Stimulated activated naive B cell treated with anti-CD40 and anti-IgM and Interleukin-4, amounts not matched to agents 10 μg/mL and 1 μg/mL and 100 μg/mL, for 72 hours (primary cell): ENCODE measurements around the gene CCDC148.

ENCODE experiments used
- ATAC-seq, 2 donors: fragments of 150-1000 bp; cut with Tn5 transposase; replicated peaks; 2 replicates each; pipeline ENCODE4 v1.10.0; 2021; ENCODE audit warnings: moderate library complexity in 1 of 2
- DNase-seq: peaks from one replicate; pipeline ENCODE4 v3.0.0; 2021
- H3K27ac Mint-ChIP-seq: one replicate; pipeline ENCODE4 v1.8.0; 2022; ENCODE audit warnings: mild to moderate bottlenecking, mixed read lengths
- H3K27me3 Mint-ChIP-seq, 2 donors: one replicate each; pipeline ENCODE4 v1.8.0; 2022; ENCODE audit warnings: mixed read lengths in 2 of 2
- H3K36me3 Mint-ChIP-seq, 2 donors: one replicate each; pipeline ENCODE4 v1.8.0; 2022; ENCODE audit warnings: mixed read lengths in 2 of 2, mild to moderate bottlenecking in 1 of 2
- H3K4me1 Mint-ChIP-seq, 2 donors: one replicate each; pipeline ENCODE4 v1.8.0; 2022; ENCODE audit warnings: mixed read lengths in 2 of 2, mild to moderate bottlenecking in 1 of 2
- H3K4me3 Mint-ChIP-seq, 2 donors: one replicate each; pipeline ENCODE4 v1.8.0; 2022; ENCODE audit warnings: mild to moderate bottlenecking in 2 of 2, mixed read lengths in 2 of 2, moderate library complexity in 1 of 2
- H3K9me3 Mint-ChIP-seq, 2 donors: one replicate each; pipeline ENCODE4 v1.8.0; 2022; ENCODE audit warnings: mixed read lengths in 2 of 2, mild to moderate bottlenecking in 1 of 2

CCDC148 gene

GRCh38 chr2:158134655-158135054 is 321.9 kb downstream of the CCDC148 start:
- DNase-seq = no peak
- ATAC-seq = no peak
- H3K36me3 Mint-ChIP-seq = no peaks in the 10 kb centered on the region
- H3K9me3 Mint-ChIP-seq = peaks cover 3 to 4% of the 10 kb centered on the region in 2 donors
- no peak overlapping the region for H3K27ac Mint-ChIP-seq
- H3K4me3 Mint-ChIP-seq = no peak overlapping the region
- peaks cover 0 to 7% of the 10 kb centered on the region in 2 donors for H3K27me3 Mint-ChIP-seq
- no peaks in the 10 kb centered on the region for H3K4me1 Mint-ChIP-seq

GRCh38 chr2:158134055-158134454 is 322.5 kb downstream of the CCDC148 start:
- no peaks in the 10 kb centered on the region for H3K4me1 Mint-ChIP-seq
- H3K27me3 Mint-ChIP-seq = peaks cover 0 to 7% of the 10 kb centered on the region in 2 donors
- H3K9me3 Mint-ChIP-seq = peaks cover 3 to 4% of the 10 kb centered on the region in 2 donors
- ATAC-seq (no peak), DNase-seq (no peak)
- H3K27ac Mint-ChIP-seq = no peak overlapping the region
- H3K36me3 Mint-ChIP-seq = no peaks in the 10 kb centered on the region
- H3K4me3 Mint-ChIP-seq = no peak overlapping the region

GRCh38 chr2:158131919-158132566 is 324.5 kb downstream of the CCDC148 start:
- Mint-ChIP-seq H3K36me3 (no peaks in the 10 kb centered on the region), H3K27ac (no peak overlapping the region), H3K4me1 (no peaks in the 10 kb centered on the region), H3K4me3 (no peak overlapping the region), H3K27me3 (peaks cover 0 to 7% of the 10 kb centered on the region in 2 donors), H3K9me3 (peaks cover 3 to 4% of the 10 kb centered on the region in 2 donors)
- DNase-seq (no peak), ATAC-seq (no peak)

- no peaks in the 10 kb centered on the region for H3K36me3 Mint-ChIP-seq
- H3K4me1 Mint-ChIP-seq = no peaks in the 10 kb centered on the region
- DNase-seq (no peak), ATAC-seq (no peak)
- peaks cover 3 to 4% of the 10 kb centered on the region in 2 donors for H3K9me3 Mint-ChIP-seq
- H3K27me3 Mint-ChIP-seq = peaks cover 0 to 7% of the 10 kb centered on the region in 2 donors
- no peak overlapping the region for H3K4me3 Mint-ChIP-seq
- no peak overlapping the region for H3K27ac Mint-ChIP-seq
Observed at GRCh38 chr2:158131483-158131912, 325.1 kb downstream of the CCDC148 start.

- no peak for ATAC-seq
- no peak for DNase-seq
- H3K4me1 Mint-ChIP-seq = no peaks in the 10 kb centered on the region
- H3K27me3 Mint-ChIP-seq = peaks cover 0 to 11% of the 10 kb centered on the region in 2 donors
- H3K27ac Mint-ChIP-seq = no peak overlapping the region
- H3K9me3 Mint-ChIP-seq = peaks cover 3 to 4% of the 10 kb centered on the region in 2 donors
- no peaks in the 10 kb centered on the region for H3K36me3 Mint-ChIP-seq
- H3K4me3 Mint-ChIP-seq = no peak overlapping the region
Observed at GRCh38 chr2:158130832-158131473, 325.6 kb downstream of the CCDC148 start.

- H3K9me3 Mint-ChIP-seq = peaks cover 3 to 4% of the 10 kb centered on the region in 2 donors
- no peak overlapping the region for H3K27ac Mint-ChIP-seq
- no peaks in the 10 kb centered on the region for H3K4me1 Mint-ChIP-seq
- H3K27me3 Mint-ChIP-seq = peaks cover 0 to 14% of the 10 kb centered on the region in 2 donors
- H3K4me3 Mint-ChIP-seq = no peak overlapping the region
- DNase-seq (no peak), ATAC-seq (no peak)
- H3K36me3 Mint-ChIP-seq = no peaks in the 10 kb centered on the region
Observed at GRCh38 chr2:158129037-158129436, 327.5 kb downstream of the CCDC148 start.

- H3K4me3 Mint-ChIP-seq = no peak overlapping the region
- H3K4me1 Mint-ChIP-seq = no peaks in the 10 kb centered on the region
- H3K36me3 Mint-ChIP-seq = no peaks in the 10 kb centered on the region
- DNase-seq (no peak), ATAC-seq (no peak)
- no peak overlapping the region for H3K27ac Mint-ChIP-seq
- H3K27me3 Mint-ChIP-seq = peaks cover 0 to 14% of the 10 kb centered on the region in 2 donors
- peaks cover 3 to 4% of the 10 kb centered on the region in 2 donors for H3K9me3 Mint-ChIP-seq
Observed at GRCh38 chr2:158128168-158128973, 328.2 kb downstream of the CCDC148 start.

- Mint-ChIP-seq H3K27me3 (peaks cover 0 to 18% of the 10 kb centered on the region in 2 donors), H3K36me3 (no peaks in the 10 kb centered on the region), H3K9me3 (peaks cover 0 to 1% of the 10 kb centered on the region in 2 donors), H3K4me1 (no peaks in the 10 kb centered on the region), H3K4me3 (no peak overlapping the region), H3K27ac (no peak overlapping the region)
- no peak for ATAC-seq
- DNase-seq = no peak
Observed at GRCh38 chr2:158127380-158127804, 329.2 kb downstream of the CCDC148 start.

- no peaks in the 10 kb centered on the region for H3K4me1 Mint-ChIP-seq
- H3K4me3 Mint-ChIP-seq = no peak overlapping the region
- DNase-seq (no peak), ATAC-seq (no peak)
- peaks cover 0 to 13% of the 10 kb centered on the region in 2 donors for H3K27me3 Mint-ChIP-seq
- H3K36me3 Mint-ChIP-seq = no peaks in the 10 kb centered on the region
- H3K9me3 Mint-ChIP-seq = no peaks in the 10 kb centered on the region
- no peak overlapping the region for H3K27ac Mint-ChIP-seq
Observed at GRCh38 chr2:158125756-158126498, 330.6 kb downstream of the CCDC148 start.

GRCh38 chr2:158124896-158125295 is 331.7 kb downstream of the CCDC148 start:
- H3K4me1 Mint-ChIP-seq = no peaks in the 10 kb centered on the region
- ATAC-seq (no peak), DNase-seq (no peak)
- no peaks in the 10 kb centered on the region for H3K9me3 Mint-ChIP-seq
- no peaks in the 10 kb centered on the region for H3K36me3 Mint-ChIP-seq
- no peak overlapping the region for H3K27ac Mint-ChIP-seq
- H3K4me3 Mint-ChIP-seq = no peak overlapping the region
- H3K27me3 Mint-ChIP-seq = peaks cover 0 to 13% of the 10 kb centered on the region in 2 donors
